H1 (cell line): ENCODE data around the gene GNA12. TPM values are rescaled to one million over a fixed set of nuclear protein-coding genes. Genes with fewer than 3 reads are reported as not detected.

Experiments used
- CTCF ChIA-PET: fragments of 300-600 bp; sonication (Branson Sonifier 250); formaldehyde crosslinking; loops from one replicate; lab custom pipeline; 2021; ENCODE audit not compliant: partially characterized antibody; lab: Charles Lee
- POLR2A ChIA-PET: fragments of 300-600 bp; sonication (Branson Sonifier 250); formaldehyde crosslinking; loops from one replicate; lab custom pipeline; 2021; ENCODE audit warnings: inconsistent platforms; ENCODE audit not compliant: partially characterized antibody; lab: Charles Lee
- DNase-seq, 2 experiments: peaks; one replicate each; pipeline versions ENCODE4 v3.0.0 to v3.0.0-alpha.2; 2010 to 2022; ENCODE audit warnings: low spot score in 2 of 2, low read depth in 1 of 2, mixed read lengths in 1 of 2
- FAIRE-seq: peaks from 2 replicates; lab custom pipeline; 2011; peaks lifted over from hg19 to GRCh38; lab: Jason Lieb, UNC
- H2AFZ ChIP-seq: 2 replicates; pipeline ENCODE4 v1.8.1; 2012; ENCODE audit warnings: low read length, inconsistent platforms
- H2AK5ac ChIP-seq: 2 replicates; pipeline ENCODE4 v1.6.1; 2013; ENCODE audit warnings: low read depth, low read length
- H2BK120ac ChIP-seq: replicated peaks from 2 replicates; pipeline ENCODE3; 2013; ENCODE audit warnings: low read depth, low read length, inconsistent platforms
- H2BK12ac ChIP-seq: 2 replicates; pipeline ENCODE4 v1.6.1; 2013; ENCODE audit warnings: low read depth, low read length
- H2BK15ac ChIP-seq: 2 replicates; pipeline ENCODE4 v1.6.1; 2013; ENCODE audit warnings: low read length
- H2BK20ac ChIP-seq: 2 replicates; pipeline ENCODE4 v1.6.1; 2013; ENCODE audit warnings: low read length
- H2BK5ac ChIP-seq: 2 replicates; pipeline ENCODE4 v1.6.1; 2013; ENCODE audit warnings: low read depth, low read length
- H3K14ac ChIP-seq: 2 replicates; pipeline ENCODE4 v1.6.1; 2013; ENCODE audit warnings: inconsistent platforms; ENCODE audit not compliant: insufficient read length
- H3K18ac ChIP-seq: 2 replicates; pipeline ENCODE4 v1.6.1; 2013; ENCODE audit warnings: low read length; ENCODE audit errors: extremely low read depth
- H3K23ac ChIP-seq: 2 replicates; pipeline ENCODE4 v1.6.1; 2013; ENCODE audit warnings: inconsistent platforms; ENCODE audit not compliant: insufficient read length
- H3K23me2 ChIP-seq: 2 replicates; pipeline ENCODE4 v1.6.1; 2013; ENCODE audit warnings: low read depth, low read length
- H3K27ac ChIP-seq: 2 replicates; pipeline ENCODE4 v1.6.1; 2011; ENCODE audit warnings: low read depth, low read length, inconsistent platforms
- H3K27me3 ChIP-seq, 4 experiments: replicated peaks in 1 of 4; 1 replicate in 1 of 4; 2 replicates in 3 of 4; pipeline versions ENCODE4 v1.6.1 to v1.8.1; 2011 to 2013; ENCODE audit warnings: low read length in 3 of 4, mild to moderate bottlenecking in 3 of 4, inconsistent platforms in 2 of 4, mixed read lengths in 2 of 4, moderate library complexity in 1 of 4; ENCODE audit not compliant: control insufficient read depth in 3 of 4, insufficient read depth in 3 of 4; ENCODE audit errors: extremely low read depth in 1 of 4
- H3K36me3 ChIP-seq, 4 experiments: 2 replicates each; pipeline versions ENCODE4 v1.6.1 to v1.8.1; 2011 to 2013; ENCODE audit warnings: mild to moderate bottlenecking in 4 of 4, low read length in 3 of 4, moderate library complexity in 2 of 4, control low read depth in 1 of 4, inconsistent platforms in 1 of 4; ENCODE audit not compliant: insufficient read depth in 4 of 4, control insufficient read depth in 2 of 4
- H3K4ac ChIP-seq: replicated peaks from 2 replicates; pipeline ENCODE3; 2013; ENCODE audit warnings: low read length, low read depth, mixed read lengths, inconsistent platforms; ENCODE audit not compliant: insufficient read length
- H3K4me1 ChIP-seq, 4 experiments: replicated peaks in 1 of 4; 1 replicate in 1 of 4; 2 replicates in 3 of 4; pipeline versions ENCODE4 v1.6.1 to v1.8.1; 2011 to 2013; ENCODE audit warnings: low read length in 3 of 4, inconsistent platforms in 2 of 4, mixed read lengths in 1 of 4; ENCODE audit not compliant: insufficient read depth in 4 of 4, control insufficient read depth in 3 of 4
- H3K4me2 ChIP-seq, 2 experiments: 2 replicates each; pipeline versions ENCODE4 v1.6.1 to v1.8.1; 2011 to 2013; ENCODE audit warnings: low read depth in 2 of 2, low read length in 2 of 2, control low read depth in 1 of 2, inconsistent platforms in 1 of 2, mild to moderate bottlenecking in 1 of 2; ENCODE audit not compliant: insufficient read depth in 1 of 2
- H3K4me3 ChIP-seq, 4 experiments: fragments of 200-600, 300-600 bp in 1 of 4; sonication (generic), shearing (Covaris generic), sonication (Bioruptor Twin) in 1 of 4; 2 replicates each; pipeline versions ENCODE4 v1.5.1 to v1.8.1; 2011 to 2016; ENCODE audit warnings: low read length in 4 of 4, low read depth in 3 of 4, control low read depth in 2 of 4, inconsistent platforms in 2 of 4, mild to moderate bottlenecking in 2 of 4, mixed read lengths in 1 of 4, moderate library complexity in 1 of 4; ENCODE audit not compliant: insufficient read depth in 2 of 4; ENCODE audit errors: extremely low read depth in 1 of 4
- H3K56ac ChIP-seq: replicated peaks from 2 replicates; pipeline ENCODE3; 2013; ENCODE audit warnings: low read depth, mild to moderate bottlenecking, mixed read lengths, low read length, inconsistent platforms; ENCODE audit not compliant: insufficient read length
- H3K79me1 ChIP-seq: 2 replicates; pipeline ENCODE4 v1.6.1; 2013; ENCODE audit warnings: low read depth, low read length, control low read depth
- H3K79me2 ChIP-seq, 2 experiments: 2 replicates each; pipeline versions ENCODE4 v1.6.1 to v1.8.1; 2012 to 2013; ENCODE audit warnings: low read length in 2 of 2, mild to moderate bottlenecking in 2 of 2, inconsistent platforms in 1 of 2; ENCODE audit not compliant: insufficient read depth in 2 of 2, control insufficient read depth in 1 of 2
- H3K9ac ChIP-seq, 4 experiments: replicated peaks in 1 of 4; 1 replicate in 1 of 4; 2 replicates in 3 of 4; pipeline versions ENCODE4 v1.6.1 to v1.8.1; 2011 to 2013; ENCODE audit warnings: low read depth in 3 of 4, low read length in 3 of 4, control low read depth in 2 of 4, mild to moderate bottlenecking in 2 of 4, moderate library complexity in 2 of 4, inconsistent platforms in 1 of 4; ENCODE audit errors: extremely low read depth in 1 of 4
- H3K9me3 ChIP-seq, 2 experiments: 2 replicates each; pipeline versions ENCODE4 v1.6.1 to v1.8.1; 2012 to 2013; ENCODE audit warnings: mild to moderate bottlenecking in 2 of 2, moderate library complexity in 2 of 2, control low read depth in 1 of 2, inconsistent platforms in 1 of 2, low read depth in 1 of 2, low read length in 1 of 2, mixed read lengths in 1 of 2; ENCODE audit not compliant: insufficient read depth in 2 of 2
- H4K20me1 ChIP-seq, 2 experiments: replicated peaks in 1 of 2; 2 replicates each; pipeline versions ENCODE3 to v1.8.1; 2011 to 2013; ENCODE audit warnings: inconsistent platforms in 2 of 2, low read length in 2 of 2, mild to moderate bottlenecking in 1 of 2; ENCODE audit not compliant: insufficient read depth in 2 of 2, control insufficient read depth in 1 of 2
- H4K5ac ChIP-seq: 2 replicates; pipeline ENCODE4 v1.6.1; 2013; ENCODE audit warnings: low read length, low read depth, mixed read lengths, inconsistent platforms; ENCODE audit not compliant: insufficient read length
- H4K8ac ChIP-seq: 2 replicates; pipeline ENCODE4 v1.8.0; 2013; ENCODE audit warnings: mild to moderate bottlenecking, moderate library complexity, low read length, inconsistent platforms; ENCODE audit not compliant: insufficient read depth; ENCODE audit errors: extremely low read depth
- H4K91ac ChIP-seq: replicated peaks from 2 replicates; pipeline ENCODE3; 2013; ENCODE audit warnings: low read length, mixed read lengths, inconsistent platforms; ENCODE audit not compliant: insufficient read length
- CEBPB ChIP-seq: IDR thresholded peaks from 2 replicates; pipeline ENCODE4 v1.6.1; 2012; ENCODE audit warnings: low read depth, low read length
- MAFK ChIP-seq: IDR thresholded peaks from 2 replicates; pipeline ENCODE4 v1.6.1; 2012; ENCODE audit warnings: low read depth, mild to moderate bottlenecking, improper control_type of control experiment, low read length
- POLR2A ChIP-seq, 2 experiments: IDR thresholded peaks; 1 replicate in 1 of 2; 2 replicates in 1 of 2; pipeline ENCODE4 v1.6.1; 2011; ENCODE audit warnings: low read depth in 2 of 2, low read length in 2 of 2, mild to moderate bottlenecking in 2 of 2; ENCODE audit errors: control extremely low read depth in 1 of 2
- RNF2 ChIP-seq: fragments of 200-900, 300-1000 bp; sonication (generic); IDR thresholded peaks from 2 replicates; pipeline ENCODE4 v1.7.1; 2016; ENCODE audit warnings: borderline replicate concordance, low read depth, mild to moderate bottlenecking, antibody characterized with exemption, low read length; ENCODE audit not compliant: poor library complexity, severe bottlenecking; ENCODE audit errors: missing control alignments
- SIX5 ChIP-seq: IDR thresholded peaks from 2 replicates; pipeline ENCODE4 v1.6.1; 2011; ENCODE audit warnings: mild to moderate bottlenecking, low read depth, low read length
- WGBS, 2 experiments: shearing (Covaris generic) in 1 of 2; methylation state at CpG; one replicate each; pipeline versions ENCODE4 v1.1.6 to v1.1.7; 2013 to 2015; ENCODE audit warnings: low lambda C conversion rate in 2 of 2, mixed read lengths in 2 of 2, inconsistent platforms in 1 of 2, low coverage in 1 of 2, missing lambda C conversion rate in 1 of 2; ENCODE audit not compliant: insufficient replicate concordance in 2 of 2, insufficient coverage in 1 of 2, insufficient read length in 1 of 2; ENCODE audit errors: extremely low coverage in 1 of 2, missing lambda C conversion rate in 1 of 2; 5-methylcytosine and 5-hydroxymethylcytosine counted together
- polyA plus RNA-seq, 7 experiments: library from polyadenylated mRNA; depleted of rRNA in 3 of 7; stranded (reverse) in 5 of 7; unstranded in 2 of 7; fragments of >200 nt in 5 of 7; fragments of 200-250 nt in 2 of 7; gene quantifications; 1 replicate in 5 of 7; 2 replicates in 1 of 7; 4 replicates in 1 of 7; pipeline versions ENCODE4 v1.2.1 to v1.2.3, GENCODE V29; 2011 to 2013; ENCODE audit warnings: missing spikeins in 2 of 7, mixed read lengths in 2 of 7
- total RNA-seq: library from RNA; stranded (reverse); fragmentation: NEBNext Ultra II Directional; extraction: Animal tissue kit (Norgen Biotek cat#: 25700); gene quantifications from 2 replicates; pipeline ENCODE4 v1.2.1, GENCODE V29; 2021

Gene GNA12
- total and polyA plus RNA-seq, 2 of the 8 experiments (the other 6 are each of a cell fraction or from before 2014, with no cell fraction given): 96.5 to 109 TPM

- H2BK120ac ChIP-seq: no peak overlapping the region
- FAIRE-seq (no peak), DNase-seq (no peak)
- H2BK12ac ChIP-seq: no peak overlapping the region
- CTCF ChIA-PET: interaction anchor here (0.6 to 1.5 kb wide), 2 partner anchors 13 to 16 kb away, joined by 3 to 6 read pairs; no protein-coding TSS in a partner anchor
- WGBS, 2 experiments: 94% methylated on average over 3 of the region's 3 CpGs; no CpG with 5 or more reads in 1 of the 2 experiments
- no peaks in the 10 kb centered on the region for H3K36me3 ChIP-seq
- TF ChIP-seq POLR2A (IDR thresholded peaks at IDR 0.05; ENCODE audit: control extremely low read depth in 1 of 2, low read depth in 2 of 2, low read length in 2 of 2): no peak
- no peak for TF ChIP-seq SIX5
- no peak for TF ChIP-seq MAFK
- no peak for TF ChIP-seq CEBPB
- TF ChIP-seq RNF2: no peak
- H4K91ac ChIP-seq: no peak overlapping the region
- no peak overlapping the region for H3K9ac ChIP-seq
- H3K23ac ChIP-seq: no peak overlapping the region
- H2AK5ac ChIP-seq: no peak overlapping the region
- no peak overlapping the region for H4K5ac ChIP-seq
- H3K79me1 ChIP-seq: no peaks in the 10 kb centered on the region; the same call in 1 of the 2 replicates
- no peak overlapping the region for H2BK5ac ChIP-seq
- H3K14ac ChIP-seq: no peak overlapping the region
- H3K56ac ChIP-seq: no peak overlapping the region
- H3K4me2 ChIP-seq: no peak overlapping the region
- no peak overlapping the region for H2BK15ac ChIP-seq
- no peaks in the 10 kb centered on the region for H3K23me2 ChIP-seq
- H3K4me3 ChIP-seq: no peak overlapping the region
- H3K79me2 ChIP-seq: no peaks in the 10 kb centered on the region
- H2AFZ ChIP-seq: no peak overlapping the region
- no peak overlapping the region for H3K18ac ChIP-seq
- no peak overlapping the region for H2BK20ac ChIP-seq
- H4K8ac ChIP-seq: no peak overlapping the region
- peaks cover 0 to 28% (median 13%) of the 10 kb centered on the region in 4 experiments; a peak in 6 of 7 replicates for H3K4me1 ChIP-seq
- no peaks in the 10 kb centered on the region for H3K9me3 ChIP-seq
- H3K27ac ChIP-seq: no peak overlapping the region
- peaks cover 0 to 4% of the 10 kb centered on the region in 2 experiments for H4K20me1 ChIP-seq
- POLR2A ChIA-PET: interaction anchor here (1.0 kb wide), 1 partner anchor 9 kb away, joined by 3 read pairs; no protein-coding TSS in a partner anchor
- no peak overlapping the region for H3K4ac ChIP-seq
- H3K27me3 ChIP-seq: no peaks in the 10 kb centered on the region
Observed at GRCh38 chr7:2878306-2878705, 34.2 kb upstream of the GNA12 start.
